Parietal lobe (tissue), 2 donors: Measurements from ENCODE around the gene SLC27A3. TPM values are rescaled to one million over a fixed set of nuclear protein-coding genes. Genes with fewer than 3 reads are reported as not detected.

ENCODE experiments used
- small RNA-seq: library from RNA; depleted of rRNA; stranded (forward); fragments of <200 nt; gene quantifications from one replicate; pipeline ENCODE3, GENCODE V24; 2014; ENCODE audit warnings: low replicate concordance
- total RNA-seq: library from RNA; depleted of rRNA; stranded (reverse); fragments of >200 nt; gene quantifications from one replicate; pipeline ENCODE4 v1.2.3, GENCODE V29; 2014

SLC27A3 gene, protein sequence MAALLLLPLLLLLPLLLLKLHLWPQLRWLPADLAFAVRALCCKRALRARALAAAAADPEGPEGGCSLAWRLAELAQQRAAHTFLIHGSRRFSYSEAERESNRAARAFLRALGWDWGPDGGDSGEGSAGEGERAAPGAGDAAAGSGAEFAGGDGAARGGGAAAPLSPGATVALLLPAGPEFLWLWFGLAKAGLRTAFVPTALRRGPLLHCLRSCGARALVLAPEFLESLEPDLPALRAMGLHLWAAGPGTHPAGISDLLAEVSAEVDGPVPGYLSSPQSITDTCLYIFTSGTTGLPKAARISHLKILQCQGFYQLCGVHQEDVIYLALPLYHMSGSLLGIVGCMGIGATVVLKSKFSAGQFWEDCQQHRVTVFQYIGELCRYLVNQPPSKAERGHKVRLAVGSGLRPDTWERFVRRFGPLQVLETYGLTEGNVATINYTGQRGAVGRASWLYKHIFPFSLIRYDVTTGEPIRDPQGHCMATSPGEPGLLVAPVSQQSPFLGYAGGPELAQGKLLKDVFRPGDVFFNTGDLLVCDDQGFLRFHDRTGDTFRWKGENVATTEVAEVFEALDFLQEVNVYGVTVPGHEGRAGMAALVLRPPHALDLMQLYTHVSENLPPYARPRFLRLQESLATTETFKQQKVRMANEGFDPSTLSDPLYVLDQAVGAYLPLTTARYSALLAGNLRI
- 18.2 TPM for total RNA-seq

DNA sequence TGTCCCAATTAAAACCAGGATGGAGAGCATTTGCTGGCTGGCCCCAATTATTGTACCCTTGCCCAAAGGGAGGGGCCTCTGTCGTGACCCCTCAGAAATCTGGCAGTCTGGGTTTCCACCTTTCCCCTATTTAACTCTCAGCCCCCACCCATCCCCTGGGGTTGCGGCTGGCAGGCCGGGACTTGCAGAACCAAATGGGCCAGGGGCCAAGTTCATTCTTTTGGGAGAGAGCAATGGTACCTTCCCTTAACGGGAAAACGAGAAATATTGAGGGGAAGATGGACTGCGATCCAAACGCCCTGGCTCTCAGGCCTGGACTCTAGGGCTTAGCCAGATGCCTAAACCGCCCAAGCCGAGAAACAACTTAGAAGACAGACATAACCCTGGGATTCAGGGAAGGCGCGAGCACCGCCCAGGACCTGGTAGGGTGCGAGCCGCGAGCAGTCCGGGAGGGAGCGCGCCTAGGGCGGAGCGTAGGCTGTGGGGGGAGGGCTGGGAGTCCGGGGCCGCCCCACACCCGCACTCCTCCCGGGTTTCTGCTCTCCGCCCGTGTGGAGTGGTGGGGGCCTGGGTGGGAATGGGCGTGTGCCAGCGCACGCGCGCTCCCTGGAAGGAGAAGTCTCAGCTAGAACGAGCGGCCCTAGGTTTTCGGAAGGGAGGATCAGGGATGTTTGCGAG is at the start of gene SLC27A3:
Gene SLC27A3 (plus strand): TSS at position 628 of the 678 bp plus-strand sequence. CDS start 91 bp downstream, outside the sequence.

DNA sequence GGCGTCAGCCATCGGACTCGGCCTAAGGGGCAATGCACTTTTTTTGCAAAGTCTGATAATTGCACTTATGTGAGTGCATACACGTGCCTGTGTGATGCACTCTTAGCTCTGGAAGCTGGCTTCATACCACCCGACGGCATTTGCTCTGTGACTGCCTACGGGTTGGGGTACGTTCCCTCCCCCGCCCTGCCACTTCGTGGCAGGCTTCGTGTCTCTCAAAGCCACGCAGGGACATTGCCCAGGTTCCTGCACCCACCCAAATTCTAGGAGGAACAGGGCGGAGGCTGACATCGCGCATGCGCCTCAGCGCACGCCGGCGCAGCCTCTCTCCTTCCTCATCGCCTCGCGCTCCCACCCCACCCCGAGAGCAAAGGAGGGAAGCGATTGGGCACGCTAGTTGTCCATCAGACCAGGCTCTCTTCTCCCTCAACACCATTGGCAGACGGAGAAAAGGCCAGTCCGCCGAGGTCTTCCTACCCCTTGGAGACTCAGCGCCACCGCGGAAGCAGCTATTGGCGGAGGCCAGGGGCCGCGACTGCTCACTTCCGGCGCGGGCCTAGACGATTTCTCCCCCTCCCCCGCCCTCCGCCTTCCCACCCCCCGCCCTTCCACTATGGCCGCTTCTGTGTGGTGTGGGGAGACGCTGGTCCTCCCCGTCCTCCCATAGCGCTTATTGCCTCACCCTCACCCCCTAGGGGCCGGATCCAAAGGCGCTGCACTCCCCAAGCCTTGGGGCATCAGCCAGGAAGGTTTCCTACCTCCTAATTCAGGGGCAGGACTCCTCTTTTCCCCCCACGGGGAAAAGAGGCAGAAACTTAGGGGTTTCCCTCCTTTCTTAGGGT is 47.5 kb upstream of the SLC27A3 start, which contains the start of gene INTS3:
Gene INTS3 (plus strand): TSS at position 588 of the 842 bp plus-strand sequence. CDS start 585 bp downstream, outside the sequence.

Small RNAs within 50 kb of the gene (small RNA-seq; reads per million reads assigned to genes)
- not detected for gene RF00019

Other genes starting within 250 kb of the SLC27A3 start
- 7.2 TPM for gene S100A6, start 239.4 kb upstream of the SLC27A3 start, total RNA-seq
- gene S100A5, start 234.5 kb upstream of the SLC27A3 start, total RNA-seq: not detected
- gene S100A4, start 229.6 kb upstream of the SLC27A3 start, total RNA-seq: 1.3 TPM
- gene S100A3, start 226.1 kb upstream of the SLC27A3 start, total RNA-seq: not detected
- gene S100A2, start 209.6 kb upstream of the SLC27A3 start, total RNA-seq: not detected
- gene S100A16, start 162.3 kb upstream of the SLC27A3 start, total RNA-seq: 9.7 TPM
- gene S100A14, start 159.1 kb upstream of the SLC27A3 start, total RNA-seq: not detected
- 3.4 TPM for gene S100A13, start 147.9 kb upstream of the SLC27A3 start, total RNA-seq
- gene S100A1, start 147.0 kb upstream of the SLC27A3 start, total RNA-seq: 0.94 TPM
- 129 TPM for gene CHTOP, start 141.3 kb upstream of the SLC27A3 start, total RNA-seq
- gene SNAPIN, start 116.7 kb upstream of the SLC27A3 start, total RNA-seq: 30.7 TPM
- gene ILF2, start 104.4 kb upstream of the SLC27A3 start, total RNA-seq: 161 TPM
- gene NPR1, start 96.7 kb upstream of the SLC27A3 start, total RNA-seq: under 0.01 TPM
- 68.9 TPM for gene INTS3, start 47.4 kb upstream of the SLC27A3 start, total RNA-seq
- gene GATAD2B, start 147.6 kb downstream of the SLC27A3 start, total RNA-seq: 30.0 TPM
- 38.8 TPM for gene DENND4B, start 171.3 kb downstream of the SLC27A3 start, total RNA-seq
- gene CRTC2, start 183.2 kb downstream of the SLC27A3 start, total RNA-seq: 6.9 TPM
- 22.8 TPM for gene SLC39A1, start 188.1 kb downstream of the SLC27A3 start, total RNA-seq
- 15.7 TPM for gene CREB3L4, start 192.5 kb downstream of the SLC27A3 start, total RNA-seq
- gene JTB, start 202.3 kb downstream of the SLC27A3 start, total RNA-seq: 56.7 TPM
- 6.9 TPM for gene RAB13, start 210.9 kb downstream of the SLC27A3 start, total RNA-seq
- gene RPS27, start 215.4 kb downstream of the SLC27A3 start, total RNA-seq: 1,626 TPM